ENCODE measurements around the gene LRRC4C.

GRCh38 chr11:40133498-40133897, 1326.0 kb downstream of the LRRC4C start:
- TF ChIP-seq CTCF (conservative IDR thresholded peaks at IDR 0.05 in 1 of 2, IDR thresholded peaks at IDR 0.05 in 1 of 2; ENCODE audit: extremely low read depth in 1 of 2, insufficient read depth in 1 of 2, low read depth in 1 of 2, low read length in 2 of 2) (no peak), EZH2 (IDR thresholded peaks at IDR 0.05; ENCODE audit: borderline replicate concordance, low read length) (no peak)
